HepG2 (cell line): ENCODE data around the gene TNFSF10.

Source experiments
- EZH2 ChIP-seq: conservative IDR thresholded peaks from 2 replicates; pipeline ENCODE4 v1.6.1; 2012; ENCODE audit warnings: mild to moderate bottlenecking, low read depth, low read length, moderate library complexity
- HDAC1 ChIP-seq: sonication (generic); formaldehyde crosslinking; IDR thresholded peaks from 2 replicates; pipeline ENCODE4 v1.5.1; 2020; ENCODE audit warnings: mild to moderate bottlenecking, missing genetic modification reagents
- RBAK ChIP-seq: sonication (generic); formaldehyde crosslinking; IDR thresholded peaks from 2 replicates; pipeline ENCODE4 v1.5.1; 2020; ENCODE audit warnings: mild to moderate bottlenecking, missing genetic modification reagents
- SMC3 ChIP-seq: IDR thresholded peaks from 2 replicates; pipeline ENCODE4 v1.6.1; 2011; ENCODE audit warnings: low read length, improper control_type of control experiment
- YY1 ChIP-seq: IDR thresholded peaks from 2 replicates; pipeline ENCODE4 v1.6.1; 2011; ENCODE audit warnings: low read length, low read depth, moderate library complexity, mild to moderate bottlenecking; ENCODE audit not compliant: insufficient read depth, insufficient replicate concordance
- TF ChIP-seq, protein P1 (sequence below), 2 experiments: IDR thresholded peaks; 2 replicates each; pipeline ENCODE4 v1.6.1; 2011 to 2012; ENCODE audit warnings: low read length in 2 of 2, borderline replicate concordance in 1 of 2, low read depth in 1 of 2, mild to moderate bottlenecking in 1 of 2, moderate library complexity in 1 of 2
- TF ChIP-seq, protein P2 (sequence below): sonication (generic); formaldehyde crosslinking; IDR thresholded peaks from 2 replicates; pipeline ENCODE4 v1.5.1; 2020; ENCODE audit warnings: mild to moderate bottlenecking, missing genetic modification reagents

DNA sequence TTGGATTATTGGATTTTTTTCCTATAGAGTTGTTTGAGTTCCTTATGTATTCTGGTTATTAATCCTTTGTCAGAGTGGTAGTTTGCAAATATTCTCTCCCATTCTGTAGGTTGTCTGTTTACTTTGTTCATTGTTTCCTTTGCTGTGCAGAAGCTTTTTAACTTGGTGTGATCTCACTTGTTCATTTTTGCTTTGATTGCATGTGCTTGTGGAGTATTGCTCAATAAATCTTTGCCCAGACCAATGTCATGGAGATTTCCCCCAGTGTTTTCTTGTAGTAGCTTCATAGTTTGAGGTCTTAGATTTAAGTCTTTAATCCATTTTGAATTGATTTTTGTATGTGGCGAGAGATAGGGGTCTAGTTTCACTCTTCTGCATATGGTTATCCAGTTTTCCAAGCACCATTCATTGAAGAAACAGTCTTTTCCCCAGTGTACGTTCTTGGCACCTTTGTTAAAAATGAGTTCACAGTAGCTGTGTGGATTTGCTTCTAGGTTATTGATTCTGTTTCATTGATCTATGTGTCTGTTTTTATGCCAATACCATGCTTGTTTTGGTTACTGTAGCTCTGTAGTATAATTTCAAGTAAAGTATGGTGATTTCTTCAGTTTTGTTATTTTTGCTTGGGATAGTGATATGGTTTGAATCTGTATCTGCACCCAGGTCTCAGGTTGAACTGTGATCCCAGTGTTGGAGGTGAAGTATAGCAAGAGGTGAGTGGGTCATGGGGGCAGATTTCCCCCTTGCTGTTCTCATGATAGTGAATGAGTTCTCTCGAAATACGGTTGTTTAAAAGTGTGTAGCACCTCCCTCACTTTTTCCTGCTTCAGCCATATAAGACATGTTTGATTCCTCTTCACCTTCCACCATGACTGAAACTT is 46.1 kb upstream of the TNFSF10 start:
- TF ChIP-seq EZH2 (no peak), YY1 (no peak), SMC3 (no peak), HDAC1 (CRISPR knock-in tag) (no peak), RBAK (CRISPR knock-in tag) (no peak)
- TF ChIP-seq, protein P1, sequence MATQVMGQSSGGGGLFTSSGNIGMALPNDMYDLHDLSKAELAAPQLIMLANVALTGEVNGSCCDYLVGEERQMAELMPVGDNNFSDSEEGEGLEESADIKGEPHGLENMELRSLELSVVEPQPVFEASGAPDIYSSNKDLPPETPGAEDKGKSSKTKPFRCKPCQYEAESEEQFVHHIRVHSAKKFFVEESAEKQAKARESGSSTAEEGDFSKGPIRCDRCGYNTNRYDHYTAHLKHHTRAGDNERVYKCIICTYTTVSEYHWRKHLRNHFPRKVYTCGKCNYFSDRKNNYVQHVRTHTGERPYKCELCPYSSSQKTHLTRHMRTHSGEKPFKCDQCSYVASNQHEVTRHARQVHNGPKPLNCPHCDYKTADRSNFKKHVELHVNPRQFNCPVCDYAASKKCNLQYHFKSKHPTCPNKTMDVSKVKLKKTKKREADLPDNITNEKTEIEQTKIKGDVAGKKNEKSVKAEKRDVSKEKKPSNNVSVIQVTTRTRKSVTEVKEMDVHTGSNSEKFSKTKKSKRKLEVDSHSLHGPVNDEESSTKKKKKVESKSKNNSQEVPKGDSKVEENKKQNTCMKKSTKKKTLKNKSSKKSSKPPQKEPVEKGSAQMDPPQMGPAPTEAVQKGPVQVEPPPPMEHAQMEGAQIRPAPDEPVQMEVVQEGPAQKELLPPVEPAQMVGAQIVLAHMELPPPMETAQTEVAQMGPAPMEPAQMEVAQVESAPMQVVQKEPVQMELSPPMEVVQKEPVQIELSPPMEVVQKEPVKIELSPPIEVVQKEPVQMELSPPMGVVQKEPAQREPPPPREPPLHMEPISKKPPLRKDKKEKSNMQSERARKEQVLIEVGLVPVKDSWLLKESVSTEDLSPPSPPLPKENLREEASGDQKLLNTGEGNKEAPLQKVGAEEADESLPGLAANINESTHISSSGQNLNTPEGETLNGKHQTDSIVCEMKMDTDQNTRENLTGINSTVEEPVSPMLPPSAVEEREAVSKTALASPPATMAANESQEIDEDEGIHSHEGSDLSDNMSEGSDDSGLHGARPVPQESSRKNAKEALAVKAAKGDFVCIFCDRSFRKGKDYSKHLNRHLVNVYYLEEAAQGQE (IDR thresholded peaks at IDR 0.05; ENCODE audit: borderline replicate concordance in 1 of 2, low read depth in 1 of 2, low read length in 2 of 2): no peak
- TF ChIP-seq, protein P2, sequence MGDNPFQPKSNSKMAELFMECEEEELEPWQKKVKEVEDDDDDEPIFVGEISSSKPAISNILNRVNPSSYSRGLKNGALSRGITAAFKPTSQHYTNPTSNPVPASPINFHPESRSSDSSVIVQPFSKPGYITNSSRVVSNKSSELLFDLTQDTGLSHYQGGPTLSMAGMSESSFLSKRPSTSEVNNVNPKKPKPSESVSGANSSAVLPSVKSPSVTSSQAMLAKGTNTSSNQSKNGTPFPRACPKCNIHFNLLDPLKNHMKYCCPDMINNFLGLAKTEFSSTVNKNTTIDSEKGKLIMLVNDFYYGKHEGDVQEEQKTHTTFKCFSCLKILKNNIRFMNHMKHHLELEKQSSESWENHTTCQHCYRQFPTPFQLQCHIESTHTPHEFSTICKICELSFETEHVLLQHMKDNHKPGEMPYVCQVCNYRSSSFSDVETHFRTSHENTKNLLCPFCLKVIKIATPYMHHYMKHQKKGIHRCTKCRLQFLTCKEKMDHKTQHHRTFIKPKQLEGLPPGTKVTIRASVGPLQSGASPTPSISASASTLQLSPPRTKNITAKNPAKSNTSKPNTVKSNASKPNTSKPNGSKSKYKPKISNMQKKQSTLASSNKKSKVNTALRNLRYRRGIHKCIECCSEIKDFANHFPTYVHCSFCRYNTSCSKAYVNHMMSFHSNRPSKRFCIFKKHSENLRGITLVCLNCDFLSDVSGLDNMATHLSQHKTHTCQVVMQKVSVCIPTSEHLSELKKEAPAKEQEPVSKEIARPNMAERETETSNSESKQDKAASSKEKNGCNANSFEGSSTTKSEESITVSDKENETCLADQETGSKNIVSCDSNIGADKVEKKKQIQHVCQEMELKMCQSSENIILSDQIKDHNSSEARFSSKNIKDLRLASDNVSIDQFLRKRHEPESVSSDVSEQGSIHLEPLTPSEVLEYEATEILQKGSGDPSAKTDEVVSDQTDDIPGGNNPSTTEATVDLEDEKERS: no peak
